Measurements from ENCODE around the gene CGA.

DNA sequence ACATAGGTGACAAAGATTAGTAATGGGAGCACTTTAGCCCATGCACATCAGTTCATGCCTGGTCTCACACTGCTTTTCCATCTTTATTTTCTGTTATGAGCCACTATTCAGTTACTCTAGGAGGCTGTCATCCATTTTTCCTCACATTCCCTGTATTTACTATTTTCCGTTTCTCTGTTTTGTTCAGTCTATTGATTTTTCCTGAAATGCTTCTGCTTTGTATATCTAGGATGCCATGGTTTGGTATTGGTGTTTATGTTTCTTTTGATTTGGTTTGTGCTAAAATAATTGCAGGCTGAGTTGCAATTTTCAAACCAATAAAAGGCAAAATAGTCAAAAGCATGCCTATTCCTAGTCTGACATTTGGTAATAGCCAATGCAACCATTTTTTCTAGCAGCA, 31.6 kb upstream of the CGA start:
- TF ChIP-seq, protein P1, sequence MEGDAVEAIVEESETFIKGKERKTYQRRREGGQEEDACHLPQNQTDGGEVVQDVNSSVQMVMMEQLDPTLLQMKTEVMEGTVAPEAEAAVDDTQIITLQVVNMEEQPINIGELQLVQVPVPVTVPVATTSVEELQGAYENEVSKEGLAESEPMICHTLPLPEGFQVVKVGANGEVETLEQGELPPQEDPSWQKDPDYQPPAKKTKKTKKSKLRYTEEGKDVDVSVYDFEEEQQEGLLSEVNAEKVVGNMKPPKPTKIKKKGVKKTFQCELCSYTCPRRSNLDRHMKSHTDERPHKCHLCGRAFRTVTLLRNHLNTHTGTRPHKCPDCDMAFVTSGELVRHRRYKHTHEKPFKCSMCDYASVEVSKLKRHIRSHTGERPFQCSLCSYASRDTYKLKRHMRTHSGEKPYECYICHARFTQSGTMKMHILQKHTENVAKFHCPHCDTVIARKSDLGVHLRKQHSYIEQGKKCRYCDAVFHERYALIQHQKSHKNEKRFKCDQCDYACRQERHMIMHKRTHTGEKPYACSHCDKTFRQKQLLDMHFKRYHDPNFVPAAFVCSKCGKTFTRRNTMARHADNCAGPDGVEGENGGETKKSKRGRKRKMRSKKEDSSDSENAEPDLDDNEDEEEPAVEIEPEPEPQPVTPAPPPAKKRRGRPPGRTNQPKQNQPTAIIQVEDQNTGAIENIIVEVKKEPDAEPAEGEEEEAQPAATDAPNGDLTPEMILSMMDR (IDR thresholded peaks at IDR 0.05), result no peak
- TF ChIP-seq POLR2A (IDR thresholded peaks at IDR 0.05), result no peak
